ENCODE results near the gene SLC24A3.

SLC24A3 gene

DNA sequence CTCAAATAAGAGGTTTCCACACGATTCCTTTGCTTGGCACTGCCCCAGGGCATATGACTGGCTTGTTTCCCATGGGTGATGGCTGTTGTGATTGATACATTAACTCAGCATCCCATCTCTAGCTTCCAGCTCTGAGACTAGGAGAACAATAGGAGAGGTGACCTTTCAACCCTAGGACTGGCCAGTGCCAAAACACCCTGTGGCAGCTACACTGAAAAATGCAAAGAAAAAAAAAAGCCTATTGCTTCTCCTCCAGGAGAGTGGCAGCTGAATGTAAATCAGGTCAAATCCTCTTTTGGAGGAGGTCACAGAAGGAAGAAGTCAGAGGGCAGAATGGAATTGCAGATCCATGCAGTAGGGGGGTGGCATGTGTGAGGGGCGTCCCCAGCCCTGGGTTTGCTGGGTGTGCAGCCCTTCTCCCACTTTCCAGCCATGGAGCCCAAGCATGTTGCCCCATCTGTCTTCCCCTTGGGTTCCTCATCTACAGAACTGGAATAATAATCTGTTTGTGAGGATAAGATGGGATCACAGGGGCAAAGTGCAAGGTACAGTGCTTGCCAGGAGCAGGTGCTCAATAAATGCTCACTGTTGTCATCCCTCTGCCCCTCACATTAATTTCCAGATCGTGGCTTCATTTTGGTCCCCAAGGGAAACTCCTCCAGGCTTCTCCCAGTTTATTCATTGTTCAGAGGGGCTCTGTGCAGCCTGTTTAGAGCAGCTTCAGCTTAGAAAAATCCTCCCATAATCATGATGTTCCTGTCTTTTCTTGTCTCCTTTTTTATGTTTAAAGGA lies 300.6 kb downstream of the SLC24A3 start:
- no peak for DNase-seq

DNA sequence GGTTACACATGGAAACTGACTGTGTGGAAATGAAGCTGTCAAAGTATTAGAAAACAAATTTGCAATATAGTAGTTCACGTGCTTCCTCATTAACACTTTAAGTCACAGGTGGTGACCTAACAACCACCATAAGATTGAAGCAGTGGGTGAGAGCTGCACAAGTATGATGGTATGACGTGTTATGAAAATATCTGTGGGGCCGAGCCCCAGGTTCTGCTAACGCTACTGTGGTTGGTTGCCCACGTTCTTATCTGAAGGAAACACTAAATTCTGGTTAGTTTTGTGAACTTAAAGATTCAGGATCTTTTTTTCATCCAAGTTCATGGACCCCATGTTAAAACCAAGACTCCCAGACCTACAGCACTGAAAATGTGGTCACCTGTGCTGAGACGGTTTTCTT lies 302.6 kb downstream of the SLC24A3 start:
- DNase-seq, result no peak

DNA sequence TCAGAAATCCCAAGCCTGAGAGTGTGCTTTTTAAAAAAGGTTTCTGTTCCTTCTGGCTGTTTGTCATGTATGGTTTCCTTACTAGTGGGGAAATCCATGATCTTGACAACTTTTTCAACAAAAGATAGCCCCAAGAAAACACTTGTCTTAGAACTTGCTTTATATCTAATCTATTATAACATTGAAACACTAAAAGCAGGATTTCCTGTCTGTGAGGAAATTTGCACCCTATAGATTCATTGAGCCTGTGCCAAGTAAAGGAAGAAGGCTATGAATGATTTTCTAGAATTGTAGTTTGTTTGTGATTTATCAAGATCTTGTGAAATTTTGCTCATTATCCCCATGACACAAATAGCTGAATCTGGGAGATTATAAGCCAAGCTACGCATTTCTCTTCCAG lies 307.0 kb downstream of the SLC24A3 start:
- DNase-seq, result no peak

DNA sequence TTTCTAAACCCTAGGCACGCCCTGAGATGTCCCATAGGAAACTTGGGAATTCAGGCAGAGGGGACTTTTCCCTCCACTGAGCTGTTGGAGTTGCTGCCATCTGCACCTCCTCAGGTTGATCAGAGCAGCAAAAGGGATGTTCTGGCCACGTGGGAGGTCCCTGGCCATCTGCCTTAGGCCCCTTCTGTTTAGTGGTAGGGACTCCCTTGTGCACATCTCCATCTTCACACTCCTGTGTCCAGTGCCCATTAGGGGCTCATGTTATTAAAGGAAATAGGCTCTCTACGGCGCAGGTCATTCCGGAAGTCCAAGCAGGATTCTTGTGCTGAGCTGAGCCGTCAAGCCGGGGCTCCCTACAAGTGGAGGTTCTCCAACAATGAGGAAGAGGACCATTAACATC lies 307.8 kb downstream of the SLC24A3 start:
- no peak for DNase-seq

DNA sequence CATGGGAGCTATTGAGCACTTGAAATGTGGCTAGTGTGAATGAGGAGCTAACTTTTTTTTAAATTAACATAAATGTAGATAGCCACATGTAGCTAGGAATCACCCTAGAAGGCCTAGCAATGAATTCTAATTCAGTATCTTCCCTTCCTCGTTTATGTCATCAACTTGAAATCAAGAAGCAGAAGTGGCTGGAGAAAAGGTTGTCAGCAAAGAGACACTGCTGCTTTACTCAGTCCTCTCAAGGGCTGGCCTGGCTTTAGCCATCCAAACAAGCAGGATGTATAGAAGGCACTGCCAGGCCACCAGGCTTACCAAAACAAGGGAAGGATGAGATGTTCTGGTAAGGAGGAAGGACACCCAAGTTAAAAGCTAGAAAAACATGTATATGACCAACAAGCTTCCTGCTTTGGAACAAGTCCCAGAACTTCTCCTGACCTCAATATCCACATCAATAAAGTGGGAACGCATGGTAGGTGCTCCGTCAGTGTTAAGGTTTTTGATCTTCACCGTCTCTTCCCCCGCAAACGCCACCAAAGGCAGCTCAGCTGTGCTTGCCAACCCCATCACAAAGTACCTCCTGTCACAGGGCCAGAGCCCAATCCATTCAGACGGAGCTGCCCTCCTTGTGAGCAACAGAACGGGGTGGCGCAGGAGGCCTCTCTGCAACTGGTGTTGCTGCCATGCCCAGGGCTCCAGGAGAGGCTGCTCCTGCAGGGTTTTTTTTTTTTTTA lies 309.8 kb downstream of the SLC24A3 start:
- DNase-seq, result no peak

DNA sequence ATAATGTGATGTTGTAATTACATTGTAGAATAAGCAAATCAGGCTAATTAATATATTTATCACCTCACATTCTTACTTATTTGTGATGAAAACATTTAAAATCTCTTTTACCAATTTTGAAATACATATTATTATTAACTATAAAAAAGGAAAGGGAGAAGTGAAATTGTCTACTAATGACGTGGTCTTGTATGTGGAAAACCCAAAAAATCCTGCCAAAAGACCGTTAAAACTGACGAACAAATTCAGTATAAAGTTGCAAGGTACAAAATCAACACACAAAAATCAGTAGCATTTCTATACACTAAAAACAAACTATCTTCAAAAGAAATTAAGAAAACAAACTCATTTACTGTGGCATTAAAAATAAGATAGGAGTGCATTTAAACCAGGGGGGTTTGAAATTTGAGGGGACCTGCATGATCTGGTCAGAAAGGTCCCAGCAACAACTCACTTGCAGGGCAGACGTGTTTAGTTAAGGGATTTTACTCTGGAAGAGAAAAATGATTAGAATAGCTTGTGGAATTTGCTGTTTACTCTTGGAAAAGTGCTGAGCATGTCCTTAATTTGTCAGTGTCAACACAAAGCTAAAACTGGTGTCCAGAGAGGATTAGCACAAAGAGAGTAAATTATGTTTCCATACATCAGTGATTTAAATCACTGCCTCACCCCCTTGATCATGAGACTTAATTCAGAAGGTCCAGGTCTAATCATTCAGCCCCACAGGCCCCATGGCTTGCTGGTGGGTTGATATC lies 310.6 kb downstream of the SLC24A3 start:
- no peak for DNase-seq

DNA sequence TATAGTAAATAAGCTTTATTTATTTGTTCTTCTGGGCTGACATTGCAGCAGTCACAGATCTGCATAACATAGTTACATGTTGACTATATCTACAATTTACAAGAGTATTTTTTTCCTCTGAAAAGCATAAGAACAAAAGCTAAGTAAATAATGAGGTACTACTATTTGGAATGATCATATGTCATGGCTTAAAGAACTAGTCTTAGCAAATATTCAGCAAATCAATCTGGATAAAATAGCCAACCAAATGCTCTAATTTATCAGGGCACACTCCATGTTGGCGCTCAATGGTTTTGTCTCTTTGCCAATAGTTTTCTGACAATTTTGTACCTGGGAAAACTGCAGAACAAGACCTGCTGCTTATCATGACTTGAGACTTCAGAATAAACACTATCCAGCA lies 312.2 kb downstream of the SLC24A3 start:
- DNase-seq, result no peak

DNA sequence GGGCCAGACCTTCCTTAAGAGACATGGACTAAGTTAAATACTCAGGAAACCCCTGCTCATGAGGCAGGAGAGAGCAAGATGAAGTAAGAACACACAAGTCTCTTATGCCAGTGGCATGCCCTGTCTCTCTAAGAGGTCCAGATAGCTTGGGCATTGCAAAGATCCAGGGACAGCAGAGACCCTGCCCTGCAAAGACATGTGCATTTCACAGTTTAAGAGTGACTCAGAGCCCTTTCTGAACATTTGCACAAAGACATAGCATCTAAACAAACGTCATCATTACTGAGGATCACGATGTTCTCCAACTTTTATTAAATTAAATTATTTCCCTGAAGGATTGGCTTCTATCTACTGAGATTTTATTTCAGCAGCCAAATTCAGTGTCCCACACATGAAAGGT lies 315.1 kb downstream of the SLC24A3 start:
- DNase-seq, result no peak

DNA sequence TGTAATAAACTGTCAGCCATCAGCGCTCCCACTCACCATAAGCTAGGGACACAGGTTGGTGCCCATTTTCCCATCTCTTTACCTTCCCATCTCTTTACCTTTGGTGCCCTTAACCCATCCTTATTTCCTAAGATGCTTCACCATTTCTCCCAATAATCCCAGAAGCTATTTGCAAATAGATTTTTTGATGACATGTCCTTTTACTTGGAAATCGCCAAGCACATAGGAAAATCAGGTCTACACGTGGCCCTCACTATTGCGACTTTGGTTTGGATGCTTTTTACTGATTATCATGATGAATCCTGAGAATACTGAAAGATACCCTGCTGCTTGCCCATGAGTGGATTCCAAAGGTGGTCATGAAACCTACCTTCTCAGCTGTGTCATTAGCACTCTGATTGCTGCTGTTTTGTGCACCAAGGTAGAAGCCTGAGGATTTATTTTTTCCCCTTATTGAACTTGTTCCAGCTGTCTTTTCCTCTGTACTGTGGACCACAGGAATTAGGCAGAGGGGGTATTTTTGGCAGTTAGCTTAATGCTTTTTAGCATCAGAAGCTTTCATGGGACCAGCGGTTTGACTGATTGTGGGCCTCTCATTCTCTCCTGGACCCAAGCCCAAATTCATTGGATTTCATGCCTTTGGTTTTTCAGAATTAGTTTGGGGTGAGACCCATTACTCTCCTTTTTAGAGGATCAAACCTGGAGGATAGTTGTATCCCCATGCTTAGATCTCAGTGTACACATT lies 316.0 kb downstream of the SLC24A3 start:
- DNase-seq, result no peak

DNA sequence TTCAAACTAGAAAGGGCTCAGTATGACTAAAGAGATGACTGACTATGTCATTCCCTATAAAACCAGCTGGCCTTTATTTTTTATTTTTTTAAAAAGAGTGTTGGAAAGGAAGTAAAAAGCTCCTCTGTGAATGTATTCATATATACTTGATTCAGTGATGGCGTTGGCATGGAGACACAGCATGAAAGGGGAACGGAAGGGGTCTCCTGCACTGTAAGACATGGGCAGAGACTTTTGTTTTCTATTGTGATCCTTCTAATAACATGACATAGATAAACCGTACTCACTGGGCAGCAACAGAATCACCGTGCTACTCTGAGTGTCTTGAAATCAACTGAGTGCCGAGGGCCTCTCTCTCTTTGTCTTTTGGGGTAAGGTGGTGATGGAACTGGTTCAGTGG lies 317.6 kb downstream of the SLC24A3 start:
- DNase-seq, result no peak

DNA sequence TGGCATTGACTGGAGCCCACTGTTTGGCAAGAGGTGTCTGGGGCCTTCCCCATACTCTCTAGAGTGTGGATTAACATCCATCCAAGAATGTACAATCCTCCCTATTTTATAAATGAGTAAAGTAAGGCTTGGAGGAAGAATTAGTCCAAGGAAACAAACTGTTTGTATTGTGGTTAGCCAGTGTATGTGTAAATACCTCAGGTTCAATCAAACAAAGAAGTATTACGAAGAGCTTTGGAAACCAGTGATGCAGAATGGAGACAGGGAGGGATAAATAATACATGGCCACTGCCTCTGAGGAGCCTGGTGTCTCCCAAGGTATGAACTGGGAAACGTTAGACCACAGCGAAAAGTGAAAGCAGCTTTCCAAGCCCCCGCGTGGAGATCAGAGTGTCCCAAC lies 319.0 kb downstream of the SLC24A3 start:
- no peak for DNase-seq

DNA sequence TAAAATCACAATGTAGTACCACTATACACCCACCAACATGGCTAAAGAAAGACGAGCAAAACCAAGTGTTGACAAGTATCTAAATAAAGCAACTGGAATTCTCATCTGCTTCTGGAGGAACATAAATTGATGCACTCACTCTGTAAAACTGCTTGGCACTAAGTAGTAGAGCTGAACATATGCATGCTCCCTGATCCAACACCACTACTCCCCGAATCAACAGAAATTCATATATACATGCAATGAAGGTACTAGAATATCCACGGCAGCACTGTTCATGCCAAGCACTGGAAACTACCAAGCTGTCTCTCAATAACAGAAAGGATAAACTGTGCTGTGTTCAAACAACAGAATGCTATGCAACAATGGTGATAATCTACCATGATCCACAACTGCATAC lies 326.1 kb downstream of the SLC24A3 start:
- DNase-seq, result no peak

DNA sequence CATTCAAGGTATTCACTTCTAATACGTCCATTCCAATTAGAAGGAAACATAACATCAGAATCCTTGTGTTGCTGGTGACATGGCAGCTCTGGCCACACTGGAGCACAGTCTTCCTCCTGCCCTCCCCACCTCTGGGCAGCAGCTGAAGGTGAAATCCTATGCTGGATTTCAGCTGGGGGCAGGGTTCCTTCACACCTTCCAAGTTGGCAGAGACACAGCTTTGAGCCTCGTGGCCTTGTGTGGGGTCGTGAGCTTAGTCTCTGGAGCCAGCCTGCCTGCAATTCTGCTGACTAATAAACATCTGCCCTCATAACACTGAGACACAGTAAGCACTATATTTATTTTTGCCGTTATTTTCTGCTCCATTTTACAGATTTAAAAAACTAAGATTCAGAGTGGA lies 326.7 kb downstream of the SLC24A3 start:
- DNase-seq, result no peak

DNA sequence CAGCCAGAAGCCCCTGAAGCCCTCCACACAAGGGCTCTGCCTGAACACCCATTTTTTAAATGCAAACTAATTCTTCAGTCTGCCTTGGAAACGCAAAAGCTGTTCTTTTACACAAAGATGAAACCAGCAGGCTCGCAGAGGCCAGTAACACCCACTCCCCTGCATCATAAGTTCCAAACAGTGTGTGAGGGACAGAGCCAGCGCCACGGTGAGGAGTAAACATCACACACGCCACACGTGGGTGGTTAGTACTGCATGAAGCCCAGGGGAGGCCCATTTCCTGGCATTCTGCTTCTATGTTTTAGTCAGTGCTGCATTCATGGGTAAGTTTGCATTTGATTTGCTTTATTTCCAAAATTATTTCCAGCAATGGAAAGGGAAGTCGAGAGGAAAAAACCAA lies 327.9 kb downstream of the SLC24A3 start:
- no peak for DNase-seq

DNA sequence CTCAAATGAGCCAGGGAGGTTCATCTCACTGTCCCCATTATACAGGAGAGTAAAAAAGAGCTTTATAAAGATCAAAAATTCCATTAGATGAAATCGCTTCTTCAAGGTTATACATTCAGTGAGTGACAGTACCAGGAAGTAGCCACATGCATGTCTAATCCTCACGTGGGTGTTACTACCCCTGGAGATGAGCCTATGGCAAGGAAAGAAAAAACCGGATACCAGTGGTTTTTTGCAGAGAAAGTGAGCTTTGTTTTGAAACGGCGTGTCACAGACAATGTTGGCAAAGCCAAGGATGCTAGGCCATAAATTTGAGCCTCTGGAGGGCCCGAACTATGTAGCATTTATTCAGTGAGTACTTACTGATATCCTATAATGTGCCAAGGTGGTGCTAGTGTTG lies 330.7 kb downstream of the SLC24A3 start:
- no peak for DNase-seq

DNA sequence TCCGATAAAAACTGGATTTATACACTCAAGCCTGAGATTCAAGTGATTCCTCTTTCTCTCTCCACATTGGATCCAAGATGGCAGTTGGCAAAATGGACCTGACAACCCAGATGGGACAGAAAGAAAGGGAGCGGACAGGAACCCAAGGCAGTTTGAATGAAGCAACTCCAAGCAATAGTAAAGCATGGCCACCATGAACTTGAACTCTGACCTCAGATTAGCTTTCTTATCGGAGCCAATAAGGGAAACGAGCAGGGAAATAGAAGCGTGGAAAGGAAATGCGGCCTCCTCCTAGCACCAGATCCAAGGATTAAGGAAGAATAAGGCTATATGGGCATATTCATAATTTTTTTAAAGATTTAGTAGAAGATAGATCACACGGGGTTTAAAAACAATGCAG lies 332.2 kb downstream of the SLC24A3 start:
- DNase-seq, result no peak

DNA sequence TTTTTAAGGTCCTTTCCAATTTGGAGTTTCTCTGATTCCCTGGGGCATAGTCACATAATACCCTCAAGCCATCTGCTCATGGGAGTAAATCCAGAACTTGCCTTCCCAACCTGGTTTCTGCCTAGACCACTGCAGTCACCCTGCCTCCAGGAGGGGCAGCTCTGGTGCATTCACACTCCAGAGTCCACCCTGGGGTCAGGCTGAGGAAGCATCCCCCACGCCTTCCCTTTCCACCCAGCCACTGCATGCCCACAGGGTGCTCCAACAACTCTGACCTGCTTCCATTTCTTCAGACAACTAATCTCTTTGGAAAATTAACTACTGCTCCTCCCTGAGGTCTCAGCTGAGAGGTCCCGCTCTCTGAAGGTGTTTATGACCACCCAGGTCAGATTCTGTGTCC lies 334.2 kb downstream of the SLC24A3 start:
- no peak for DNase-seq

DNA sequence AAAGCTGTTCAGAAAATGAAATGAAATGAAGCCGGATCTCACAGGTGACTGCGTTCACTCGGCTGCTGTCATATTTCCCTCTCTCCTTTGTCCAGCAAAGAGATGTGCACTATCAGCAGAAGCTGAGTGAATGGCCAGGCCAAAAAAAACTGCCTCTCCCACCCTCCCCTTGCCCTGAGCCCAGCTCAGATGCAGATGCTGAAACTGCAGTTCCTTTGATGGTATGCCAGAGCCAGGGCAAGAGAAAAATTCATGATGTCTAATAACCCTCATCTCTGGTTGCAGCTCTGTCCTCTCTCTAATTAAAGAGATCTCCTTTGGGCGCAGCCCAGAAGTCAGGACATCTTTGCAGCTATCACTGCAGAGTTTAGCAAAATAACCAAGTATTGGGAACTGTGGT lies 335.1 kb downstream of the SLC24A3 start:
- no peak for DNase-seq

DNA sequence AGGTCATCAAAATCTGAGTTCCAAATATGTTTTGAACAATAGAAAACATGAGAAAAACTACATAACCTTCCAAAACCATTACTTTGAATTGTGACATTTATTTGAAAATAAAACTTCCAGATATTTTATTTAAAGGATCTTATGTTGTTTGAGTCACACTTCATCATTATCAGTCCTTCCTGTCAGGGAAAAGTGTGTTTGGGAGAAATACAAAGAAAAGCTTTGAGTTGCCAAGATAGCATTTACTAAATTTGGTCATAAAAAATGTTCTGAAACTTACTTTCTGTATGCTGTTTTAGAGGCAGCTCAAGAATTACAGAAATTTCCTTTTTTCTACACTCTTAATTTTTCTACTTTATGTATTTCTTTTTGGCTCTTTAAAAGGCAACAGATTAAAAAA lies 337.5 kb downstream of the SLC24A3 start:
- no peak for DNase-seq

DNA sequence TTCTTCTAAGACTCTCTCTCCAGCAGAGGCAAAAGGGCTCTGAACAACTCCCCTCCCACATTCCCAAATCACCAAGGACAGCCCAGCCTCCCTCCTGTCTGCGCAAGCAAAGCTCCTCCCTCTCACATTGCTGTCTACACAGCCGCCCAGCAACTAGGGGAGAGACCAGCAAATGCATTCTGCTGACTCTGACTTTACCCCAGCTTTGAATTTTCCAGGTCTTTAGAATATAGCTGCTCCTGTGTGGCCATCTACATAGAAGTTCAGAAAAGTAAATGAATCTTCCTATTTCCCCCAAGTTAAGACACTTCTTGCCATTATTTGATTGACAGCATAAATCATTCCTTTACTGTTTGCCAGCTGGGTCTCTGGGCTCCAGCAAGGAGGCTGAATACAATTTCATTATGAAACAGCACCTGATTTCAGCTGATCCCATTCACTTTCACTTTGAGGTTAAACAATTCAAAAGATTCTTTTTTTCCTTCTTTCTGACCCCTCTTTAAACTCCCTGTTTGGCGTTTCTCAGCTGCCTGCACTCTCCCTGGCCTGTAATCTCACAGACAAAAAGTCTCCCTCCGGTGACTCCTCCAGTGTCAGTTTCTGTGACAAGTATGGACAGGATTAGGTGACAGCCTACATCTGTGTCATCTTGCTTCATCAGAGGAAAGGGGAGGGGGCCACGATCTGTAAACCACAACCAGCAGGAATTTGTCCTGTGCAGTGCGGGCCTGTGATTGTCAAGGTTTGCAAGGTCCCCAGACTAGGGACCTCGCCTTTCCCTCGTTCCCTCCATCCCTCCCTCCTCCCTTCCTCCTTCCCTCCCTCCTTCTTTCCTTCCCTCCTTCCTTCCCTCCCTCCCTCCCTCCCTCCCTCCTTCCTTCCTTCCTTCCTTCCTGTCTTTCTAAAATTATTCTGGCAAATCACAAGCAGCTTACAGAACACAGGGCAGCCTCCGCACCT lies 340.1 kb downstream of the SLC24A3 start:
- DNase-seq, result no peak

DNA sequence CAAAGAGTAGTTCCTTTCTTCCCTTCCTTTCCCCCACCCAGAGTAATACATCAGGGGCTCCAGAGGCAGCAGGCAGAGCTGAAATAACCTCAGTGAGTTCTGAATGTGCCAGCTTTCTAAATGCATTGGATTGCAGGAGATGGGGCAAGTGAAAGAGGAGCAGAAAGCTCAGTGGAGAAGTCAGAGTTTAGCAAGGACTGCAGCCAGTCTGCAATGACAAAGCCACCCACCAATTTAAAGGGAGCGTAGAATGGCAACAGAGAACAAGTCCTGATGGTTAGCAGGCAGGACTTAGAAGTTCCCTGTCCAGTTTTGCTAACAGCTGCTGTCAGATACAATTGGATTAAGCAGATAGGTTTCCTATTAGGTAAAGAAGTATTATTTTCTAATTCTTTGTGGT lies 342.2 kb downstream of the SLC24A3 start:
- no peak for DNase-seq

DNA sequence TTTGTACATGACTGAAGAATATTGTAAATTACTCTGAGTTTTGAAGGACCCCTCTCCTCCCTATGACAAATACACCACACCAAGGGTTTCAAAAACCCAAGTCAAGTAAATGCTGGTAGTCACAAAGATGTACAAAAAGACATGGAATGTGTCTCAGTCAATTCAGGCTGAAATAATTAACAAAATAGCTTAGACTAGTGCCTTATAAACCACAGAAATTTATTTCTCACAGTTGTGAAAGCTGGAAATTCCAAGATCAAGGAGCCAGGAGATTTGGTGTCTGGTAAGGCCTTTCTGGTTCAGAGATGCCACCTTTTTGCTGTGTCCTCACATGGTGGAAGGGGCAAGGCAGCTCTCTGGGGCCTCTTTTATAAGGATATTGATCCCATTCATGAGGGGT lies 343.3 kb downstream of the SLC24A3 start:
- no peak for DNase-seq

Measured in NCI-H446 (cell line).